Stimulated activated naive CD4-positive, alpha-beta T cell treated with Interleukin-2 at 50 U/mL for 16 hours (primary cell): Measurements from ENCODE around the gene BSX.
A peak's percentile ranks its signal among the peaks of the same experiment; 100 is the strongest.

Experiments
- DNase-seq: peaks from one replicate; lab custom pipeline; 2025; lab: John Stamatoyannopoulos, UW

Gene BSX

DNA sequence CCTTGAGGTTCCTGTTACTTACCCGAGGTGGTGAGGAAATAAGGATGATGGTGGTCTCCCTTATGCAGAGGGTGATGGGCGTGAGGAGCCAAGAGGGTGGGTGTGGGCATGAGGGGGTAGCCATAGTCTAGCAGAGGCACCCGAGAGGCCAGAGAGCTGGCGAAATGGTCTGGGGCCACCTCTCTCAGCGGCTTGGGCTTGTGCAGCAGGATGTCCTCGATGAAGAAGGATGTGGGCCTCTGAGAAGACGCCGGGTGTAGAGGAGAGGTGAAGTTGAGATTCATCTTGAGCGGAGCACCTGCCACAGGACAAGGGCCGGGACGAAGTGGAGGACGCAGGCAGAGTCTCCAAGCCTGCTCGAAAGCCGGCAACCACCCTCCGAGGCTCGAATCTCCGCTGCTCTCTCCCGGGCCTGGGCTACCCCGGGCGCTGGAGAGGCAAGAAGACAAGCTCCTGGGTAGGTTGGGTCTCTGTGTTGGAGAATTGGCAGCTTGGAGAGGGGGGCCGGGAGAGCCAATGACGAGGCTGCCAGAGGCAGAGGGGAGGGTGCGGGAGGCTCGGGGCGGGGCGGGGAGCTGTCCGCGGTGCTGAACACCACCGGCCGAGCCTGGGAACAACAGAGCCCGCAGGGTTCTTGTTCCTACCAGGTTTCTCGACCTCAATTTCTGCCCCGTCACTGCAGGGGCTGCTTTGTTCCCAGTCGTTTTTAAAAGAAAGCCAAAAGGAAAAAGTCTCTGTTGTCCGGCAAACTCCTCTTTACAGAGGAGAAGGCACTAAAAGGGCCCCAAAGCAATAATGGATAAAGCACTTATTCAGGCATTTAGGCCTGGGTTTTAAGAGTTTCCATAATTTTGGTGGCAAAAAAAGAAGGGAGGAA is at the start of gene BSX:
BSX (minus strand) TSS at position 447 of the 877 bp plus-strand sequence; CDS start at position 284, 163 bp downstream.
- peak; percentile 21 for DNase-seq

GRCh38 chr11:123030517-123030916 is 48.9 kb upstream of the BSX start:
- DNase-seq: no peak

DNA sequence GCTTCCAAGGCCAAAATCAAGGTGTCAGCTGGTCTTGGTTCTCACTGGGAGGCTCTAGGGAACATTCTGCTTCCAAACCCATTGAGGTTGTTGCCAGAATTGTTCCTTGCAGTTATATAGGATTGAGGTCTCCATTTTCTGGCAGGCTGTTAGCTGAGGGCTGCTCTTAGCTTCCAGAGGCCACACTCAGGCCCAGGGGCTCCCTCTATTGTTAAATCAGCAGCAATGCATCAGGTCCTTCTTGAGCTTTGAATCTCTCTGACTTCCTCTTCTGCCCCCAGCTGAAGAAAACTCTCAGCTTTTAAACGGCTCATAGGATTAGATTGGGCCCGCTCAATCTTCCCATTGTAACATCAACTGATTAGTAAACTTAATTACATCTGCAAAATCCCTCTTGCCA is 39.3 kb upstream of the BSX start:
- peak; percentile 5 for DNase-seq

- DNase-seq: no peak
These were observed 37.1 kb upstream of the BSX start for GRCh38 chr11:123018702-123019101.

- no peak for DNase-seq
These were observed 29.9 kb upstream of the BSX start for GRCh38 chr11:123011510-123011909.

- DNase-seq: no peak
These were observed 25.4 kb upstream of the BSX start for GRCh38 chr11:123006860-123007542.

GRCh38 chr11:123000721-123001120 is 19.1 kb upstream of the BSX start:
- no peak for DNase-seq

GRCh38 chr11:122998727-122999366 is 17.2 kb upstream of the BSX start:
- no peak for DNase-seq

DNA sequence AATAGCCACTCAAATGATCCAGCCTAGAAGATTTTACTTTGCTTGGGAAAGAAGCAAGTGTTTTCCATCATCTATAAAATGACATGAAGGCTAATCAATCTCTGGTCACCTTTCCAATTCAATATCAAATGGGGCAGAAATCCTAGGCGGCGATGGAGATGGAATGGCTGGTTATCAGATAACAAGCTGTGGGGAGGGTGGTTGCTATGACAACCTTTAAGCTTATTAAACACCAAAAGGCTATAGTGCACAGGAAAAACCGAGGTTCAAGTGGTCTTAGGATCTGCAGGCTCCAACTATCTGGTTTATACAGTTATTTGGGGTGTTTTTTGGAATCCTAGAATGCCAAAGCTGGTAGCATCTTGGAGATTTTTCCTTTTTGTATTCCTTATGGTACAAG is 13.9 kb upstream of the BSX start:
- no peak for DNase-seq

DNA sequence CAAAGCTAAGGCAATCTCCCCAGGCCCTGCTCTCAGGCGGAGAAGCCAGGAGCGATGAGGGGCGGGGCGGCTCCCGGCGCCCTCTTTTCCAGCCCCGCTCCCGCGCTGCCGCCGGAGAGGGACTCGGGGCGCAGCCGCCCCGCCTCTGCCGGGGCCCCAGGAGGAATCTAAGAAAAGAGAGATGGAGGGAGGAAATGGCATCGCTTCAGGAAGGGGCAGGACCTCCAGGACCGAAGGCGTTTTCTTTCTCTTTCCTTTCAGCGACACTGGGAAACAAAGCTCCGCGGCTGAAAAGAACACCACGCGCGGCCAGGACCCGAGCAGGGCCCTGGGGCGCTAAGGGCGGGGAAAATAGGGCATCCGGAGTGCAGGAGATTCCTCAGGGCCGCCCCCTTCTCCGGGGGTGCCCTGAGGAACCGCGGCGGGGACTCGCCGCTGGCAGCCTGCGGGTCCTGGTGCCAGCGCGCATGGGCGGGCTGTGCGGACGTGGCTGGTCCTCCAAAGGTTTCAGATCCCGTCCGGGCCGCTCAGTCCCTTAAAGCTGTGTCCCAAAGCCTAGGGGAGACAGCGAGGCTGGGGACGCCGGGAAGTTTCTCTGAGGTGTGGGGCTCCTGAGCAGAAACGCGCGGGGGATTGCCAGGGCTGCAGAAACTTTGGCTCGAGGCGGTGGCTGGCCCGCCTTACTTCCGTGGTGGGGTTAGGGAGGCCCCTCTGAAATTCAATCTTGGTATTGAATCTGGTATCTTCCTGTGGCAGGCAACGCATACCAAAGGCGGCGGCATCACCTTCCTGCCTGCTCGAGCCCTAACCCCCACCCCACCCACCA is 2.8 kb upstream of the BSX start:
- no peak for DNase-seq

DNA sequence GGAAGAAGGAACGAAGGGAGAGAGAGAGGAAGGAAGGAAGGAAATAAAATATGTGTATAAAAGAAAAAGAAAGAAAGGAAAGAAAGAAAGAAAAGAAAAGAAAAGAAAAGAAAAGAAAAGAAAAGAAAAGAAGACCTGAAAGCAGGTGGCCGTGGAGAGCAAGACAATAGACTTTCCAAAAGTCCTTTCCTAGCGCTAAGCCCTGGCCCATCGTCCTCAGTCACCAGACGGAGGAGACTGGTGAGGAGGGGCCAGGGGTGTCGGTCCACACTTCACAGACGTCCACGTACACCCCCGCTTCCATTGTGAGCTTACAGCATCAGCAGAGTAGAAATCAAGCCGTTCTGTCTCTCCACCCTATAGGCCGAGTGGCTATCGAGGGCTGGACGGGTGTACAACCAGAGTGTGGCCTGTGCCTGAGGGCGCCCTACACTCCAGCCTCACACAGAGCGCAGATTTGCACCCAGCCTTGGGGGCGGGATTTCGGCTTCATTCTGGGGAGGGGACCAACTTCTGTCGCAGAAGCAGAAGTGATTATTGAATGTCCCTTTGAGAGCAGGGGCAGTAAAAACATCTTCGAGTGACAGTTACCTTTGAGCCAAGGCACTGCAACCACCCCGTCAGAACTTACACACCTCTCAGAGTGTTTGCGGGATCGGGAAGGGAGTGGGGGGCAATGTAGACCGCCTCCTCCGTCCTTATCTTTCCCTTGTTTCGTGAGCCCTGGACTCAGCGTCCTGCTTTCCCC is 2.0 kb upstream of the BSX start:
- no peak for DNase-seq

GRCh38 chr11:122979815-122980595 is 1.6 kb downstream of the BSX start:
- no peak for DNase-seq

DNA sequence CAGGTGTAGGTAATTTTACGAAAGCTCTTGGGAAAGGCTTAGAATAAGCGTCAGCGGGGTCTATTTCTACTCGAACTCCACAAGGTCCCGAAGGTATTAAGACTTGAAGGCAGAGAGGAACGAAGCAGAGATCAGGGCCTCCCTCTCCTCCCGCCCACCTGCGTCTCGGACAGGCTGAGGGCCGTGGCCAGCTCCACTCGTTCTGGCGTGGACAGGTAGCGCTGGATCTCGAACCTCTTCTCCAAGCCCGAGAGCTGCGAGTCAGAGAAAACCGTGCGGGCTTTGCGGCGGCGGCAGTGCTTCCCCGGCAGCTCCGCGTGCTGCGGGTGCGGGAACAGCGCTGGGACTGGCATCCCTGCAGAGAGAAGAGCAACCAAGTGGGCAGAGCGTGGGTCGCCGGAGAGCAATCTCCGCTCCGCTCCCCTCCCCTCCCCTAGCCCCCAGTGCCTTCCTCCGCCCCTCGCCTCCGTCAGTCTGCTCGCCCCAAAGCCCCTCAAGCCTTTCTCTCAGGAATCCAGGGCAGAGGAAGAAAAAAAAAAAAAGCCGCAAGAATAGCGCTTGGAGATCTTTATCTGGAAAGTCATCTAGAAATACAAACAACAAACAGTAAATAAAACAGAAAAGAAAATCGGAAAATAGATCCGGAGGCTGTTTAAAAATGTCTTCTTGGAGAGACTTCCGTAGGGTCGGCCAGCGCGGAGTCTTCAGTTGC is 2.4 kb downstream of the BSX start:
- no peak for DNase-seq

GRCh38 chr11:122978299-122978620 is 3.4 kb downstream of the BSX start:
- no peak for DNase-seq

DNA sequence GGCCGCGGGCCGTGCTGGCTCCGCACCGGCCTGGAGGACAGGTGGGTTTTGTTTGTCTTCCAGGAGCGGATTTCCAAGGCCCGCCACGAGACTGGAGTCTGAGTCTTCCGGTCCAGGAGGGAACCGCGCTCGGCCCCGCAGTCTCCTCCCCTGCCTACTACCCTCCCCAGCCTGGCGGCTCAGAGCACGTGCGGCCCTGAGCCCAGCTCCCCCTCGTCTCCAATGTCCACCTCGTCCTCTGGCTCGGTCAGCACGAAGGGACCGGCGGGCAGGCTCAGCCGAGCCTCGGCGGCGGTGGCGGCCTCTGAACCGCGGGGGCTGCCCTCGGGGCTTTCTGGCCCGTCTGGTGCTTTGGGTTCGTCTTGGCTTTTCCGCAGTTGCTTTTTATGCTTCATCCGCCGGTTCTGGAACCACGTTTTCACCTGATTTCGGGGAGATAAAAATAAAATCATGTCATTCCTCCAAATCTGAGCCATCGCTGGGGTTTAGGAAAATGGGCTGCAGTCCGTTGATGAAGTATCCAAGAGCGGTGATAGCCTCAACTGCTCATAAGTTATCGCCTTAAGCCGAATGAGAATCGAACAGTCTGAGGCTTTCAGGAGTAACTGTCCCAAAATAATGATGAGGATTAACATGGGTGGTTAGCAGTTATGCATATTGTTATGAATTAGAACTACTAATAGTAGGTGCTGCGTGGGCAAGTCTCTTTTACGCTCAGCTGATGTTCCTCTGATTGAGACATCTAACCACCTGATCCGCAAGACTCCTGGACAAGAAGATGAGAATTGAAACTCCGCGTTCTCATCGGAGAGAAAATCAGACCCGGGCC is 4.0 kb downstream of the BSX start:
- no peak for DNase-seq

DNA sequence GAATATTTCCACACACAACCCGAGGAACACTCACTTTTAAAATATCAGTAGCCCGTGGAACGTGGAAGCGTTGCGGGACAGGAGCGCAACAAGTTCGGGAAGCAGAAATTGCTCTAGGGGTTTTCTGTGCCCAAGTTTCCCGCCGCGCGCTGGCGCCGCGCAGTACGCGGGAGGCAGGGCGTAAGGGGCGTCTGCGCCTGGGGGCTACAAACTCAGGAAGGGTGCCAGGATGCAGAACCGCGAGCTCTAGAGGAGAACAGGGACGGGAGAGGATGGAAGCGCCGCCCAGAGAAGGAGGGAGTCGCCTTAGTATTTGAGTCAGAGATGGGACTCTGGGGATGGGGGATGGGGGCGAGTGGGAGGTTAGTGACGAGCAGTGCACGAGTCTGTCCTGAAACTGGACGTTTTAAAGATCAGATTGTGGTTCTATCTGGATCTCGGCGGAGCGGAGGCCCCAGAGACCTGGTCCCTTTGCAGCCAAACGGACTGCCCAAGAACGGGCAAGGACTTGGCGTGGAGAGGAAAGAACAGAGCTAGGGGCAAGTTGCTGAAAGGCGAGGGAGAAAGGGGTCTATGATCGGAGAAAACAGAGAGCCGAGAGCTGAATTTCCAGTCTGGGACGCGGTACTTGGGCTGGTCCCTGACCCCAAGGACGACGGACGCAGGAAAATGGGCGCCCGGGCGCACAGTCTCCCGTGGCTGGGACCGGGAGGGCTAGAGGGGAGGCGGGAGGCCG is 4.7 kb downstream of the BSX start:
- DNase-seq: no peak

GRCh38 chr11:122976061-122976733 is 5.4 kb downstream of the BSX start:
- no peak for DNase-seq

DNA sequence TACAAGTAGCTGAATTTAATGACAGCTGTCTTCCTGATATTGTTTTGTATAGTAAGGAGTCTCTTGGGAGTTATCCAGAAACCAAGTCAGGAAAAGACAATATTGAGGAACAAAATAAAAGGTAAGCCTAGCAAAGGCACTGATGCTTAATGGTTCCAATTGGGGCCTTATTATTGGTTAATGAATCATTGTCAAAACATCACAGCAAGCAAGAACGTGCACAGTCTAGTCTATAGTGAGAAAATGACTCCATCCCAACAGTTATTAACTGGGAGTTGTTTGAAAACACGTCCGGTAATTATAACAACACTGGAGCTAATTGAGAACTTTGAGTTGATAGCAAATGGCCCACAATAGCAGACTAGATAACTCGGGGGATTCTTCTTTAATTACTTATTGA is 17.7 kb downstream of the BSX start:
- DNase-seq: no peak
